IMR-90 (cell line): ENCODE data around the gene TLR6. TPM values are rescaled to one million over a fixed set of nuclear protein-coding genes. Genes with fewer than 3 reads are reported as not detected.

ENCODE experiments used
- ATAC-seq: fragments of 200-7000 bp; cut with Tn5 transposase; 2 replicates; pipeline ENCODE4 v1.9.1; 2020; ENCODE audit warnings: low read depth, mild to moderate bottlenecking, moderate library complexity
- BruUV-seq: library from RNA; stranded (reverse); fragments of 400-500 nt; replicated peaks from 2 replicates; lab custom pipeline; 2021; lab: Mats Ljungman, UMichigan
- CTCF ChIA-PET: fragments of 300-600 bp; formaldehyde crosslinking; extraction: SDS; loops from one replicate; lab custom pipeline; 2021; ENCODE audit warnings: antibody characterized with exemption; lab: Yijun Ruan, JAX
- POLR2A ChIA-PET: fragments of 300-600 bp; sonication (Branson Sonifier 250); formaldehyde crosslinking; loops from one replicate; lab custom pipeline; 2022; ENCODE audit warnings: antibody characterized with exemption; ENCODE audit not compliant: unreplicated experiment; lab: Charles Lee
- DNase-seq: peaks from one replicate; pipeline ENCODE4 v3.0.0; 2013
- H2AFZ ChIP-seq: replicated peaks from 2 replicates; pipeline ENCODE3; 2013; ENCODE audit warnings: low read length, mild to moderate bottlenecking; ENCODE audit not compliant: poor library complexity
- H2AK5ac ChIP-seq: 2 replicates; pipeline ENCODE4 v1.6.1; 2013; ENCODE audit warnings: low read depth, low read length, inconsistent platforms
- H2AK9ac ChIP-seq: replicated peaks from 2 replicates; pipeline ENCODE3; 2013; ENCODE audit warnings: mild to moderate bottlenecking, low read depth, low read length, moderate library complexity; ENCODE audit not compliant: poor library complexity
- H2BK120ac ChIP-seq: 2 replicates; pipeline ENCODE4 v1.6.1; 2013; ENCODE audit warnings: low read depth, low read length, inconsistent platforms
- H2BK15ac ChIP-seq: 3 replicates; pipeline ENCODE4 v1.6.1; 2013; ENCODE audit warnings: low read depth, low read length, inconsistent platforms
- H2BK20ac ChIP-seq: 2 replicates; pipeline ENCODE4 v1.6.1; 2013; ENCODE audit warnings: low read depth, mild to moderate bottlenecking, inconsistent platforms, low read length, moderate library complexity
- H2BK5ac ChIP-seq: 2 replicates; pipeline ENCODE4 v1.6.1; 2013; ENCODE audit warnings: mild to moderate bottlenecking, low read depth, low read length, inconsistent platforms; ENCODE audit not compliant: poor library complexity, severe bottlenecking
- H3K14ac ChIP-seq: replicated peaks from 2 replicates; pipeline ENCODE4 v1.6.1; 2013; ENCODE audit warnings: low read depth, low read length, inconsistent platforms
- H3K18ac ChIP-seq: 2 replicates; pipeline ENCODE4 v1.6.1; 2013; ENCODE audit warnings: low read depth, low read length, control low read depth
- H3K23ac ChIP-seq: 2 replicates; pipeline ENCODE4 v1.6.1; 2013; ENCODE audit warnings: low read depth, low read length, inconsistent platforms
- H3K27ac ChIP-seq: 2 replicates; pipeline ENCODE4 v1.5.1; 2013; ENCODE audit warnings: mild to moderate bottlenecking, control low read depth, low read length; ENCODE audit not compliant: insufficient read depth
- H3K27me3 ChIP-seq: 2 replicates; pipeline ENCODE4 v1.6.1; 2013; ENCODE audit warnings: low read length; ENCODE audit not compliant: control insufficient read depth, insufficient read depth
- H3K36me3 ChIP-seq: 2 replicates; pipeline ENCODE4 v1.6.1; 2013; ENCODE audit warnings: low read length, mixed read lengths; ENCODE audit not compliant: control insufficient read depth, insufficient read depth
- H3K4ac ChIP-seq: 2 replicates; pipeline ENCODE4 v1.6.1; 2013; ENCODE audit warnings: low read depth, low read length, inconsistent platforms
- H3K4me1 ChIP-seq: 2 replicates; pipeline ENCODE4 v1.6.1; 2013; ENCODE audit warnings: low read length, mixed read lengths; ENCODE audit not compliant: control insufficient read depth, insufficient read depth
- H3K4me2 ChIP-seq: 2 replicates; pipeline ENCODE4 v1.6.1; 2013; ENCODE audit warnings: low read depth, mild to moderate bottlenecking, control low read depth, low read length, moderate library complexity
- H3K4me3 ChIP-seq: 2 replicates; pipeline ENCODE4 v1.5.1; 2013; ENCODE audit warnings: low read depth, mild to moderate bottlenecking, control low read depth, low read length, moderate library complexity; ENCODE audit not compliant: insufficient read depth
- H3K56ac ChIP-seq: 2 replicates; pipeline ENCODE4 v1.6.1; 2013; ENCODE audit warnings: low read length, inconsistent platforms; ENCODE audit not compliant: insufficient read depth; ENCODE audit errors: extremely low read depth
- H3K79me1 ChIP-seq, 2 experiments: 2 replicates each; pipeline ENCODE4 v1.6.1; 2013; ENCODE audit warnings: low read length in 2 of 2, inconsistent platforms in 1 of 2, low read depth in 1 of 2
- H3K9ac ChIP-seq: 2 replicates; pipeline ENCODE4 v1.6.1; 2013; ENCODE audit warnings: low read depth, low read length, control low read depth
- H3K9me1 ChIP-seq: 2 replicates; pipeline ENCODE4 v1.6.1; 2013; ENCODE audit warnings: low read length, inconsistent platforms; ENCODE audit not compliant: insufficient read depth
- H3K9me3 ChIP-seq: 2 replicates; pipeline ENCODE4 v1.6.1; 2013; ENCODE audit warnings: low read length; ENCODE audit not compliant: control insufficient read depth, insufficient read depth
- H4K20me1 ChIP-seq: 2 replicates; pipeline ENCODE4 v1.6.1; 2013; ENCODE audit warnings: low read length, inconsistent platforms; ENCODE audit not compliant: insufficient read depth
- H4K5ac ChIP-seq: 2 replicates; pipeline ENCODE4 v1.6.1; 2013; ENCODE audit warnings: mild to moderate bottlenecking, low read depth, low read length, control low read depth
- H4K8ac ChIP-seq, 2 experiments: 2 replicates each; pipeline ENCODE4 v1.6.1; 2013; ENCODE audit warnings: low read depth in 2 of 2, low read length in 2 of 2, control low read depth in 1 of 2, inconsistent platforms in 1 of 2
- H4K91ac ChIP-seq: 2 replicates; pipeline ENCODE4 v1.6.1; 2013; ENCODE audit warnings: low read depth, low read length, inconsistent platforms; ENCODE audit not compliant: insufficient read depth
- BHLHE40 ChIP-seq: fragments of 150-350 bp; IDR thresholded peaks from 2 replicates; pipeline ENCODE4 v1.6.1; 2016; ENCODE audit warnings: mild to moderate bottlenecking, low read depth, low read length
- CEBPB ChIP-seq: IDR thresholded peaks from 2 replicates; pipeline ENCODE4 v1.6.1; 2012; ENCODE audit warnings: low read depth, low read length, improper control_type of control experiment
- CHD1 ChIP-seq: IDR thresholded peaks from 2 replicates; pipeline ENCODE4 v1.6.1; 2012; ENCODE audit warnings: low read depth, low read length, improper control_type of control experiment
- MAFK ChIP-seq: IDR thresholded peaks from 2 replicates; pipeline ENCODE4 v1.6.1; 2012; ENCODE audit warnings: low read depth, low read length, improper control_type of control experiment
- MAZ ChIP-seq: IDR thresholded peaks from 2 replicates; pipeline ENCODE4 v1.6.1; 2012; ENCODE audit warnings: low read depth, mild to moderate bottlenecking, low read length, improper control_type of control experiment, moderate library complexity, borderline replicate concordance
- RCOR1 ChIP-seq: IDR thresholded peaks from 2 replicates; pipeline ENCODE4 v1.6.1; 2012; ENCODE audit warnings: mild to moderate bottlenecking, low read length, improper control_type of control experiment; ENCODE audit not compliant: insufficient replicate concordance
- RFX5 ChIP-seq: IDR thresholded peaks from 2 replicates; pipeline ENCODE4 v1.8.0; 2012; ENCODE audit warnings: low read depth, mild to moderate bottlenecking, low read length, moderate library complexity
- SMC3 ChIP-seq: fragments of 150-350 bp; IDR thresholded peaks from 2 replicates; pipeline ENCODE4 v1.6.1; 2016; ENCODE audit warnings: low read depth, mild to moderate bottlenecking, antibody characterized with exemption, low read length, moderate library complexity
- WGBS, 2 experiments: methylation state at CpG; one replicate each; pipeline versions ENCODE4 v1.1.5 to v1.1.7; 2013; ENCODE audit warnings: missing lambda C conversion rate in 2 of 2; ENCODE audit not compliant: insufficient read length in 1 of 2; ENCODE audit errors: extremely low coverage in 2 of 2; 5-methylcytosine and 5-hydroxymethylcytosine counted together
- dilution Hi-C: fragments of 300-500 bp; cut with HindIII; formaldehyde crosslinking; loops from one replicate; pipeline ENCODE4 v1.14.3; 2018; ENCODE audit warnings: low sequenced_read_pairs; ENCODE audit not compliant: unreplicated experiment
- in situ Hi-C: fragments of 300-500 bp; cut with MboI; formaldehyde crosslinking; loops from 3 replicates; pipeline ENCODE4 v1.14.3; 2019; ENCODE audit warnings: low sequenced_read_pairs, inconsistent platforms, mixed read lengths
- intact Hi-C: fragments of 100-400 bp; cut with micrococcal nuclease; formaldehyde crosslinking; loops from 2 replicates; pipeline ENCODE4 v1.10.0; 2022
- polyA plus RNA-seq, 3 experiments: library from polyadenylated mRNA; depleted of rRNA; stranded (reverse); fragments of >200 nt; gene quantifications; 2 replicates each; pipeline ENCODE4 v1.2.3, GENCODE V29; 2012; ENCODE audit warnings: low replicate concordance in 1 of 3
- total RNA-seq: library from RNA; depleted of rRNA; stranded (reverse); fragments of >200 nt; gene quantifications from 2 replicates; pipeline ENCODE4 v1.2.3, GENCODE V29; 2012
- TF ChIP-seq, protein P1 (sequence below): fragments of 150-350 bp; IDR thresholded peaks from 2 replicates; pipeline ENCODE4 v1.6.1; 2016; ENCODE audit warnings: low read depth, mild to moderate bottlenecking, low read length, moderate library complexity, borderline replicate concordance

TLR6 gene
- total and polyA plus RNA-seq, 2 of the 4 experiments (the other 2 are of a cell fraction), result 1.4 to 3.9 TPM

DNA sequence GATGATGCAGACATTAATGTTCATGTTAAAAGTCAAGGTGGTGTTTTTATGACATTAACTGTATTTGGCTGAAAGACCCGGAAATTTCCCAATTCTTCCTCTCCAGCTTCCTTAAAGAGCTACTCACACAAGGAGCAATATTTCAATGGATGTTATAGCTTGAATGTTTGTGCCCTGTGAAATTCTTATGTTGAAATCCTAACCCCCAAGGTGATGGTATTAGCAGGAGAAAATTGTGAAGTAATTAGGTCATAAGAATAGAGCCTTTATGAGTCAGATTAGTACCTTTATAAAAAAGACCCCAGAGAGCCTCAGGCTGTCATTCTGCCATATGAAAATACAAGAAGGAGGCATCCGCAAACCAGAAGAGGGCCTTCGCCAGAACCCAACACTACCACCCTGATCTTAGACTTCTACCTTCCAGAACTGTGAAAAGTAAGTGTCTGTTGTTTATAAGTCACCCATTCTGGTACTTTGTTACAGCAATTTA, 55.6 kb downstream of the TLR6 start (continued):
- TF ChIP-seq, protein P1, sequence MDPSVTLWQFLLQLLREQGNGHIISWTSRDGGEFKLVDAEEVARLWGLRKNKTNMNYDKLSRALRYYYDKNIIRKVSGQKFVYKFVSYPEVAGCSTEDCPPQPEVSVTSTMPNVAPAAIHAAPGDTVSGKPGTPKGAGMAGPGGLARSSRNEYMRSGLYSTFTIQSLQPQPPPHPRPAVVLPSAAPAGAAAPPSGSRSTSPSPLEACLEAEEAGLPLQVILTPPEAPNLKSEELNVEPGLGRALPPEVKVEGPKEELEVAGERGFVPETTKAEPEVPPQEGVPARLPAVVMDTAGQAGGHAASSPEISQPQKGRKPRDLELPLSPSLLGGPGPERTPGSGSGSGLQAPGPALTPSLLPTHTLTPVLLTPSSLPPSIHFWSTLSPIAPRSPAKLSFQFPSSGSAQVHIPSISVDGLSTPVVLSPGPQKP, result no peak
- TF ChIP-seq MAFK (no peak), MAZ (no peak)

- no peaks in the 10 kb centered on the region for H3K36me3 ChIP-seq
- no peak for TF ChIP-seq RCOR1
- TF ChIP-seq MAFK, result no peak
- TF ChIP-seq CEBPB, result no peak
- no peak for TF ChIP-seq CHD1
- TF ChIP-seq RFX5, result no peak
- TF ChIP-seq BHLHE40, result no peak
- no peak for TF ChIP-seq SMC3
- H4K91ac ChIP-seq, result no peak overlapping the region
- no peak overlapping the region for H4K5ac ChIP-seq
- no TSS peak for BruUV-seq
- no peaks in the 10 kb centered on the region for H3K79me1 ChIP-seq
- no peak overlapping the region for H2BK20ac ChIP-seq
- H3K23ac ChIP-seq, result no peak overlapping the region
- ATAC-seq, result no peak
- no peak overlapping the region for H2BK120ac ChIP-seq
- no peaks in the 10 kb centered on the region for H3K4me1 ChIP-seq
- in situ Hi-C loops (no loop called here), intact Hi-C loops (loop anchor here (5.0 kb wide), 1 partner anchor 33 kb away; no protein-coding TSS in a partner anchor), dilution Hi-C loops (no loop called here)
- no peak overlapping the region for H3K27ac ChIP-seq
- no peak overlapping the region for H2BK15ac ChIP-seq
- H3K27me3 ChIP-seq, result no peaks in the 10 kb centered on the region; the same call in 1 of the 2 replicates
- H3K9ac ChIP-seq, result no peak overlapping the region
- H4K8ac ChIP-seq, result no peak overlapping the region
- no peak overlapping the region for H3K4ac ChIP-seq
- no peak overlapping the region for H3K4me3 ChIP-seq
- ChIA-PET CTCF (no interaction called here), POLR2A (no interaction called here)
- H2AK9ac ChIP-seq, result no peak overlapping the region
- no peak overlapping the region for H2AK5ac ChIP-seq
- H3K14ac ChIP-seq, result no peak overlapping the region
- H2AFZ ChIP-seq, result no peak overlapping the region
- H3K18ac ChIP-seq, result no peak overlapping the region
- H3K4me2 ChIP-seq, result no peak overlapping the region
- H3K9me1 ChIP-seq, result no peaks in the 10 kb centered on the region
- no peaks in the 10 kb centered on the region for H4K20me1 ChIP-seq
- no CpG with 5 or more reads among the region's 2 CpGs for WGBS, 2 experiments
- no peak overlapping the region for H2BK5ac ChIP-seq
- no peaks in the 10 kb centered on the region for H3K9me3 ChIP-seq
- no peak for DNase-seq
- no peak overlapping the region for H3K56ac ChIP-seq
Measured at GRCh38 chr4:38800366-38800765, 56.3 kb downstream of the TLR6 start.
